Smooth muscle cell (in vitro differentiated cells): ENCODE measurements around the gene MAST4. TPM values are rescaled to one million over a fixed set of nuclear protein-coding genes. Genes with fewer than 3 reads are reported as not detected.

Experiments
- DNase-seq: peaks from one replicate; lab custom pipeline; 2025; ENCODE audit not compliant: unreplicated experiment; lab: John Stamatoyannopoulos, UW
- H2AFZ ChIP-seq: fragments of 200-600 bp; sonication (generic); 2 replicates; pipeline ENCODE4 v1.6.0; 2016; ENCODE audit warnings: antibody characterized with exemption, low read depth, mild to moderate bottlenecking
- H3F3A ChIP-seq: fragments of 200-600 bp; sonication (generic); 2 replicates; pipeline ENCODE4 v1.6.0; 2017; ENCODE audit warnings: antibody characterized with exemption, low read depth
- H3K27ac ChIP-seq: fragments of 200-600 bp; sonication (generic); 2 replicates; pipeline ENCODE4 v1.5.1; 2016; ENCODE audit warnings: low read depth, mild to moderate bottlenecking
- H3K27me3 ChIP-seq: fragments of 200-600 bp; sonication (generic); 2 replicates; pipeline ENCODE4 v1.6.1; 2016; ENCODE audit warnings: low read depth, mild to moderate bottlenecking
- H3K36me3 ChIP-seq: fragments of 200-600 bp; sonication (generic); 2 replicates; pipeline ENCODE4 v1.5.1; 2016; ENCODE audit warnings: low read depth
- H3K4me1 ChIP-seq: fragments of 200-600 bp; sonication (generic); 2 replicates; pipeline ENCODE4 v1.5.1; 2016; ENCODE audit warnings: low read depth
- H3K4me2 ChIP-seq: fragments of 200-600 bp; sonication (generic); 2 replicates; pipeline ENCODE4 v1.6.0; 2016; ENCODE audit warnings: mild to moderate bottlenecking
- H3K4me3 ChIP-seq: fragments of 200-600 bp; sonication (generic); 2 replicates; pipeline ENCODE4 v1.5.1; 2016; ENCODE audit warnings: mild to moderate bottlenecking
- H3K79me2 ChIP-seq: fragments of 200-600 bp; sonication (generic); 2 replicates; pipeline ENCODE4 v1.6.0; 2016; ENCODE audit warnings: low read depth, mild to moderate bottlenecking
- H3K9ac ChIP-seq: fragments of 200-600 bp; sonication (generic); 2 replicates; pipeline ENCODE4 v1.6.0; 2016; ENCODE audit warnings: low read depth
- H3K9me3 ChIP-seq: fragments of 200-600 bp; sonication (generic); replicated peaks from 2 replicates; pipeline ENCODE4 v1.5.1; 2016; ENCODE audit warnings: low read depth
- H4K20me1 ChIP-seq: fragments of 200-600 bp; sonication (generic); 2 replicates; pipeline ENCODE4 v1.6.0; 2016; ENCODE audit warnings: low read depth
- CTCF ChIP-seq: fragments of 200-600 bp; sonication (generic); IDR thresholded peaks from 2 replicates; pipeline ENCODE4 v1.5.1; 2017; ENCODE audit warnings: borderline replicate concordance, mild to moderate bottlenecking, antibody characterized with exemption; ENCODE audit not compliant: insufficient read depth, poor library complexity, severe bottlenecking
- WGBS: methylation state at CpG from one replicate; pipeline ENCODE4 v1.1.7; 2016; ENCODE audit warnings: low lambda C conversion rate; 5-methylcytosine and 5-hydroxymethylcytosine counted together
- polyA plus RNA-seq: library from polyadenylated mRNA; unstranded; fragments of >200 nt; fragmentation: Nextera tagmentation; extraction: Ambion mirVana; gene quantifications from 2 replicates; pipeline ENCODE4 v1.2.1, GENCODE V29; 2016
- total RNA-seq: library from RNA; depleted of rRNA; stranded (reverse); fragments of >200 nt; gene quantifications from 2 replicates; pipeline ENCODE4 v1.2.3, GENCODE V29; 2014

Gene MAST4
- total and polyA plus RNA-seq, 2 experiments from 2014 or later: 6.3 to 24.0 TPM

GRCh38 chr5:67098656-67099055 is 502.5 kb downstream of the MAST4 start:
- no peaks in the 10 kb centered on the region for H3K27me3 ChIP-seq
- no peaks in the 10 kb centered on the region for H3K9me3 ChIP-seq
- H3K4me2 ChIP-seq: no peak overlapping the region
- H3F3A ChIP-seq: peaks cover 6% of the 10 kb centered on the region
- no peak for TF ChIP-seq CTCF
- no peak overlapping the region for H3K27ac ChIP-seq
- H4K20me1 ChIP-seq: no peaks in the 10 kb centered on the region
- no peak overlapping the region for H2AFZ ChIP-seq
- peaks cover 25% of the 10 kb centered on the region for H3K4me1 ChIP-seq
- no peak for DNase-seq
- H3K36me3 ChIP-seq: no peaks in the 10 kb centered on the region
- H3K9ac ChIP-seq: no peak overlapping the region
- H3K4me3 ChIP-seq: no peak overlapping the region
- no peaks in the 10 kb centered on the region for H3K79me2 ChIP-seq

- no peaks in the 10 kb centered on the region for H3K79me2 ChIP-seq
- H3K4me2 ChIP-seq: no peak overlapping the region
- no peaks in the 10 kb centered on the region for H3K36me3 ChIP-seq
- H3K27ac ChIP-seq: no peak overlapping the region
- peaks cover 9% of the 10 kb centered on the region for H3K4me1 ChIP-seq
- DNase-seq: no peak
- H3K4me3 ChIP-seq: no peak overlapping the region
- no peak overlapping the region for H2AFZ ChIP-seq
- no peaks in the 10 kb centered on the region for H4K20me1 ChIP-seq
- H3K27me3 ChIP-seq: no peaks in the 10 kb centered on the region
- no peaks in the 10 kb centered on the region for H3F3A ChIP-seq
- no peak overlapping the region for H3K9ac ChIP-seq
- H3K9me3 ChIP-seq: no peaks in the 10 kb centered on the region
- 96% methylated on average over 10 of the region's 10 CpGs for WGBS
- no peak for TF ChIP-seq CTCF
These were observed 504.1 kb downstream of the MAST4 start for GRCh38 chr5:67100301-67100700.

GRCh38 chr5:67102708-67103107 is 506.5 kb downstream of the MAST4 start:
- H3K27ac ChIP-seq: no peak overlapping the region
- TF ChIP-seq CTCF: no peak
- no peak overlapping the region for H3K4me3 ChIP-seq
- H3F3A ChIP-seq: no peaks in the 10 kb centered on the region
- H3K9me3 ChIP-seq: no peaks in the 10 kb centered on the region
- H3K36me3 ChIP-seq: no peaks in the 10 kb centered on the region
- H3K4me2 ChIP-seq: no peak overlapping the region
- H4K20me1 ChIP-seq: no peaks in the 10 kb centered on the region
- H2AFZ ChIP-seq: no peak overlapping the region
- H3K4me1 ChIP-seq: peaks cover 8% of the 10 kb centered on the region
- H3K27me3 ChIP-seq: no peaks in the 10 kb centered on the region
- 89% methylated on average over 4 of the region's 4 CpGs for WGBS
- no peak overlapping the region for H3K9ac ChIP-seq
- no peaks in the 10 kb centered on the region for H3K79me2 ChIP-seq
- no peak for DNase-seq

GRCh38 chr5:67104859-67105258 is 508.7 kb downstream of the MAST4 start:
- H3K36me3 ChIP-seq: peaks cover 5% of the 10 kb centered on the region
- no peaks in the 10 kb centered on the region for H3F3A ChIP-seq
- no peak for TF ChIP-seq CTCF
- peaks cover 8% of the 10 kb centered on the region for H3K4me1 ChIP-seq
- no peaks in the 10 kb centered on the region for H3K9me3 ChIP-seq
- H2AFZ ChIP-seq: no peak overlapping the region
- DNase-seq: no peak
- H3K27ac ChIP-seq: no peak overlapping the region
- H3K4me2 ChIP-seq: no peak overlapping the region
- H3K27me3 ChIP-seq: no peaks in the 10 kb centered on the region
- no peak overlapping the region for H3K4me3 ChIP-seq
- no peaks in the 10 kb centered on the region for H3K79me2 ChIP-seq
- H4K20me1 ChIP-seq: no peaks in the 10 kb centered on the region
- WGBS: 89% methylated on average over 1 of the region's 1 CpG
- H3K9ac ChIP-seq: no peak overlapping the region
